Daoy (cell line): ENCODE data around the gene USP13. TPM values are rescaled to one million over a fixed set of nuclear protein-coding genes. Genes with fewer than 3 reads are reported as not detected.
"Not testable (repeated sequence)": the region's sequence is repeated elsewhere in the genome, so short reads cannot be mapped to it uniquely, and the experiment has no call there.

ENCODE experiments used
- DNase-seq: peaks from one replicate; pipeline ENCODE4 v3.0.0-alpha.2; 2015; ENCODE audit warnings: low read depth
- total RNA-seq: library from RNA; depleted of rRNA; stranded (reverse); fragments of >200 nt; shearing (Covaris generic); gene quantifications from 2 replicates; pipeline ENCODE4 v1.2.3, GENCODE V29; 2014; rRNA removed

The USP13 gene
- 6.5 and 14.1 TPM in 2 replicates for total RNA-seq

DNA sequence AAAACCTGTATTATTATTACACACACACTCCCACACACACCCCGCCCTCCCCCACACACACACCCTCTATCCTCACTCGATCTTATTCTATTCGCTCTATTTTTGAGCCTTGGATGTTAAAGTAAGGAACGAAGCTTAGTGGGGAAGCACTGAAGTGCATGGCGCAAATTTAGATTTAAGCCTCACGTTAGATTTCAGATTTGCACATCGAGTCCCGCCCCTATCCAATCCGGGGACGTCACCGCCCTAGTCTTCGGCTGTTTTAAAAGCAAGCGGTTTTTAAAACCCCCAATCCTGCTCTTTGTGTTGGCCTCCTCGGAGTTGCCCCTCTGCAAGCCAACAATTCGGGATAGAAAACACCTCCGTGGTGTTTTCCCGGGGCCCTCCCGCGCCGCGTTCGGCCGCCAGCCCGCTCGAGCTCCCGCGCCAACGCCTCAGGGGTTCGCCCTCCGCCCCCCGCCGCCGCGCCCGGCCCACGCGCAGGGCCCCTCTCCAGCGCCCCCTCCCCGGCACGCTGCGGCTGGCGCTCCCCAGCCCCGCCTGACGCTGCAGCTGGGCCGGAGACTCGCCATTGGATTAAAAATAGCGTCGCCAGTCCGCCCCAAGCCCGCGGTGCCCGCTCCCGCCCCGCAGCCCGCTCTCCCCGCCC is at the start of gene USP13:
Gene USP13, plus strand, starts transcription at position 594 of the 649 bp plus-strand sequence. CDS start 186 bp downstream, outside the sequence.
- DNase-seq: peak; percentile 80

DNA sequence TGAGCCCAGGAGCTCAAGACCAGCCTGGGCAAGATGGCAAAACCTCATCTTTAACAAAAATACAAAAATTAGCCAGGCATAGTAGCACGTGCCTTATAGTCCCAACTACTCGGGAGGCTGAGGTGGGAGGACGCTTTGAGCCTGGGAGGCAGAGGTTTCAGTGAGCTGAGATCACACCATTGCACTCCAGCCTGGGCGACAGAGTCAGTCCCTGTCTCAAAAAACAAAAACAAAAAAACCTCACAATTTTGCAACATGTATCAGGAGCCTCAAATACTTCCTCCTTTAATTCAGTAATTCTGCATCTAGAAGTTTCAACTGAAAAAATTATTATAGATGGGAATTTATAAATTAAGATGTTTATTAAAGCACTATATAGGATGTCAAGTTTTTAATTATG is 49.5 kb upstream of the USP13 start:
- no peak for DNase-seq

GRCh38 chr3:179603831-179604230 is 49.0 kb upstream of the USP13 start:
- no peak for DNase-seq

DNA sequence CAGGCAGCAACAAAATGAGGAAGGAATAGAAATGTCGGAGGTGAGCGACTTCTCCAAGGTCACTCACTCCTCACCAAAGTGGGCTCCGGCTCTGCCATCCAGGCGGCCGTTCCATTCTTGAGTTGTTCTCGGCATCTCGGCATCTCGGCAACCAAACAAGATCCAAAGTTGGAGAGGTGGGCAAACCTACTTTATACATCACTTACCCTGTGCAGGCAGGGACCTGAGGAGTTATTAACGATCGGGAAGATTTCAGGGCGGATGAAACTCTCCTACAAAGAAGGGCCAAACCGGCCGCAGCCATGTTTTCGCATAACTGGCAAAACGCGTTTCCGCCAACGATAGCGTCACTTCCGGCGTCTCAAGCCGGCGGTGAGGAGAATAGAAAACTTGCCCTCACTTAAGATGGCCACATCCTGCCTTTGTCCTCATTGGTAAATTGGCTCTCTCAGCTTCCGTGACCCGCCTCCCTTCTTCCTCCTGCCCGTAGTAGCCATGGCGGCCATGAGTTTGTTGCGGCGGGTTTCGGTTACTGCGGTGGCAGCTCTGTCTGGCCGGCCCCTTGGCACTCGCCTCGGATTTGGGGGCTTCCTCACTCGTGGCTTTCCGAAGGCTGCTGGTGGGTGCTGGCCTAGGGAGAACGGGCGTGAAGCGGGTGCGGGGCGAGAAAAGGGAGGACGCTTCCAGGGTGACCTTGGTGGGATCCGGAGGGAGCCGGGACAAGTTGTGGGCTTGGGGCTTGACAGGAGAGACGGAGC is 48.3 kb upstream of the USP13 start, which contains the start of the genes MRPL47 and NDUFB5:
Gene MRPL47, minus strand, starts transcription at position 318 of the 758 bp plus-strand sequence. Its CDS starts 14 bp downstream, at position 304.
Gene NDUFB5, plus strand, starts transcription at position 474 of the 758 bp plus-strand sequence. Its CDS starts 22 bp downstream, at position 496.
- peak; percentile 97 for DNase-seq

- no peak for DNase-seq
Measured at GRCh38 chr3:179606534-179607085, 46.2 kb upstream of the USP13 start.

DNA sequence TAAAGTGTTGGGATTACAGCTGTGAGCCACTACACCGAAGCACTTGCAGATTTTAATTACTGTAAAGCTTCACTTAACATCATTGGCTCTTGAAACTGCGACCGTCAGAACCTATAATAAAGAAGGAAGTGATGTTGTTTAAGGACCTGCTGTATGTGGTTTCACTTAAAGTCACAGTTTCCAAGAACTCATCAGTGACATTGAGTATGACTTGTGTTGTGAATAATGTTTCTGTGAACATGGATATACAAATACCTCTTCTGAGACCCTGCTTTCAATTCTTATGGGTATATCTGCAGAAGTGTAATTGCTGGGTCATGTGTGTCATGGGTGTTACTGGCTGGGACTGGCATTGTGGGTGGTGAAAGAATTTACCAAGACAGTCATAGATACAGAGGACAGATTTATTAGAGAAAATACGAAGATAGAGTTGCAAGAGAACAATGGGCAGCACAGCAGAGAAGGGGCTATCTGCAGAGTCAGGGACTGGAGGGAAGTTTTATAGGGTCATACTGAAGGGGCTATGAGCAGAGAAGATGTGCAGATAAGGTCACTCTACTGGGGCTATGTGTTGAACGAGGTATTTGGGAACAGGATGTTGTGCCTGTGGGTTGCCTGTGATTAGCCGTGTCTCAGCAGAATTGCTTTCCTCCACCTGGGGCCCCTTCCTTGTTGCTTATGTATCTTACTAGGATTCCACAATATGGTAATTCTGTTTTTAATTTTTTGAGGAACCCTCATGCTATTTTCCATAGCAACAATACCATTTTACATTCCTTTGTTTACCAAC is 43.7 kb upstream of the USP13 start:
- no peak for DNase-seq

DNA sequence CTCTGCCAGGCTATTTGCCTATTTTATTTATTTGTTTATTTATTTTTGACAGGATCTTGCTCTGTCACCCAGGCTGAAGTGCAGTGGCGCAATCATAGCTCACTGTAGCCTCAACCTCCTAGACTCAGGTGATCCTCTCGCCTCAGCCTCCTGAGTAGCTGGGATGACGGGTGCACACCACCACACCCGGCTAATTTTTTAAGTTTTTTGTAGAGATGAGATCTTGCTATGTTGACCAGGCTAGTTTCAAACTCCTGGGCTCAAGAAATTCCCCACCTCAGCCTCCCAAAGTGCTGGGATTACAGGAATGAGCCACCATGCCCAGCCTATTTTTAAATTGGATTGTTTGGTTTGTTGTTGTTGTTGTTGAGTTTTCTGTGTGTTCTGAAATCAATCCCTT is 42.8 kb upstream of the USP13 start:
- DNase-seq: no peak

- no peak for DNase-seq
Measured at GRCh38 chr3:179613807-179614206, 39.0 kb upstream of the USP13 start.

DNA sequence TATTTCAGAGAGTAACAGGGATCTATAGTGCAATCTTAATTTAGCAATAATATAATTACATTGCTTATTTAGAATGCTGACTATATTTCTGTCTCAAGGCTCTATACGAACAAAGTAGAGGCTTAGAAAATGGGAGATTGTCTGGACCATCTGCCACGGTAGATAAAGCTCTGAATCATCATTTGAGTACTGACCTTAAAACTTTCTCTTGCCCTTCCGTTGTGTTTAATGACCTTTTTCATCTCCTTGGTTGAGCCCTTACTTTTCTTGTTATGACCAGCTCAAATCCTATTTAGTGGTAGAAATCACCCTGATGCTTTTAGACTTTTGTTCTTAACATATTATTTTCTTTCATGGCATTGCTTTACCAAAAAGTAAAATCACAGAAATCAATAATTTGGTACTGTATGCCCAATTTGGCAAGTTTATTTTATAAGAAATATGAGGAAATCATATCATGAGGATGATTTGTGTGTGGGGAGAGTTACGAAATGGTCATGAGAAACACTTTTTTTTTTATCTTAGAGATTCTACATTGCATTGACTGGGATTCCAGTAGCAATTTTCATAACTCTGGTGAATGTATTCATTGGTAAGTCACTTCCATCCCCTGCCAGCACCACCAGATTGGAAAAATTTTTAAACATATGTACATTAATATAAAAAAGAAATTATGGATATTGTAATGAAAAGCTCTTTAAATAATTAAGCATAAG is 37.2 kb upstream of the USP13 start:
- DNase-seq: no peak

GRCh38 chr3:179622023-179622422 is 30.8 kb upstream of the USP13 start:
- DNase-seq: no peak

DNA sequence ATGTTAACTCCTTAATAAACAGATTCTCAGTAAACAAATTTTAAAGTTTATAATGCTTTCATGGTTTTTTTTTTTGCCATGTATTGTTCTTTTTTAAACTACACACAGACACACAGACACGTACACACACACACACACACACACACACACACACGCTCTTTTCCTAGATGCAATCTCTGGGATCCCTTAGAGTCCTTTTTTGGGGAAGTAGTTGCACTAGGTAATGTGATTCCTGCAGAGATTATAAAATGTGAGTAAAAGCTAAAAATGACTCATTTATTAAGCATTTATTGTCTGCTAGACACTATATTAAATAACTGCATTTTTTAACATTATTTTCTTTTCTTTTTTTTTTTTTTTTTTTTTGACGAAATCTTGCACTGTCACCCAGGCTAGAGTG is 28.4 kb upstream of the USP13 start:
- DNase-seq: no peak

GRCh38 chr3:179630753-179631451 is 21.9 kb upstream of the USP13 start:
- no peak for DNase-seq

GRCh38 chr3:179640469-179640868 is 12.4 kb upstream of the USP13 start:
- no peak for DNase-seq

DNA sequence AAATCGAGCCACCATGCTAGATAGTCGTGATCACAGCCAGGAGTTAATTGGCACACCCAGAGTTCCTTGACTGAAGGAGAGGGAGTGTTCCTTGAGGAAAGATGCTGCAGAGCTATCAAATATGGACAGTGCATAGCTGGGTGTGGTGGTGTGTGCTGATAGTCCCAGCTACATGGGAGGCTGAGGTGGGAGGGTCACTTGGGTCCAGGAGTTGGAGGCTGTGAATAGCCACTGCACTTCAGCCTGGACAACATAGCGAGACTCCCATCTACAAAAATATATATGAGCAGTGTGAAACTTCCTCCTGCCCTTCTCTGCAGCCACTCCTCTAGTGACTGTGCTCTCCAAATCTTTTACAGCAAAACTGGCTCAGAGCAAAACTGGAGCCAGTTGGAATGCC is 10.0 kb upstream of the USP13 start:
- DNase-seq: no peak

- DNase-seq: not testable (repeated sequence)
Measured at GRCh38 chr3:179643837-179644236, 9.0 kb upstream of the USP13 start.

GRCh38 chr3:179646177-179646576 is 6.7 kb upstream of the USP13 start:
- DNase-seq: no peak

- DNase-seq: no peak
Measured at GRCh38 chr3:179651687-179652446, 973 bp upstream of the USP13 start.

DNA sequence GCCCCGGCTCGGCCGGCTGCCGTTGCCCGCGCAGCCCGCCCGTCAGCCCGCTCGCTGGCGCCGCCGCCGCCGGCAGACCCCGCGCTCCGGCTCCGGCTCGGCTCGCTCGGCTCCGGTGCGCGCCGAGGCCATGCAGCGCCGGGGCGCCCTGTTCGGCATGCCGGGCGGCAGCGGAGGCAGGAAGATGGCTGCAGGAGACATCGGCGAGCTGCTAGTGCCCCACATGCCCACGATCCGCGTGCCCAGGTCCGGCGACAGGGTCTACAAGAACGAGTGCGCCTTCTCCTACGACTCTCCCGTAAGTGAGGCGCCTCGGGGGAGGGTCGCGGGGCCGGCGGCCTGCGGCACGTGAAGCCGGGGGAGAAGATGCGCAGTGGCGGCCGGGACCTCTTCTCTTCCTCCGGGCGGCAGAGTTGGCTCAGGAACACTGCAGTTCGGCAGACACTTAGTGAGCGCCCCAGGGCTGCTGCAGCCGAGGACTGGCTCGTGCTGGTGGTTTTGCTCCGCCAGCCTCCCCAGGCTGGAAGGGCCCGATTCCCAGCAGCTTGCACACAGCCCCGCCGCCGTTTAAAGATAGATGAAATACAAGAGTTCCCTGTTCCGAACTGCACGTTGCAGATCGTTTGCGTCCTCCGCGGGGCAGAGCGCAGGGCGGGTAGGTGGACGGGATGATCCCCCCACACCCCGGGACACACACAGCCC is 407 bp downstream of the USP13 start:
- DNase-seq: peak; percentile 79

DNA sequence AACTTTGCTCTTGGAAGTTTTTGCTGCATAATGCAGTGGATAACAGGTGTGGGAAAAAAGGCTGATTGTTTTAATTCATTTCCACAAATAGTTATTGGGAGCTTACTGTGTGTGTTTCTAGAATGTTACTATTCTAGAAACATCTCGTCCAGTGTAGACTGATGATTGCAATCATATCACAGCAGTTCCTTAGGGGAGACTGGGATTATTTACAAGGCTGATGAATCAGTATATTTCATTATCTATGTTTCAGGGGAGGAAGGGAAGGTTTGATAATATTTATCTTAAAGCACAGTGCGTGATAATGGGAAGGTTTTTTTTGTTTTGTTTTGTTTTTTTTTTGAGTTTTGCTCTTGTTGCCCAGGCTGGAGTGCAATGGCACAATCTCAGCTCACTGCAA is 2.4 kb downstream of the USP13 start:
- no peak for DNase-seq
